HepG2 (cell line): Measurements from ENCODE around the gene CIROP. TPM values are rescaled to one million over a fixed set of nuclear protein-coding genes. Genes with fewer than 3 reads are reported as not detected.

ENCODE experiments used
- BATF2 ChIP-seq: sonication (generic); formaldehyde crosslinking; IDR thresholded peaks from 2 replicates; pipeline ENCODE4 v1.8.0; 2022; ENCODE audit warnings: mild to moderate bottlenecking, missing genetic modification reagents, moderate library complexity
- CCDC6 ChIP-seq: sonication (generic); formaldehyde crosslinking; IDR thresholded peaks from 2 replicates; pipeline ENCODE4 v1.8.1; 2022; ENCODE audit warnings: mild to moderate bottlenecking, missing genetic modification reagents, moderate library complexity
- DDIT3 ChIP-seq: sonication (generic); formaldehyde crosslinking; IDR thresholded peaks from 2 replicates; pipeline ENCODE4 v1.4.0; 2020; ENCODE audit warnings: mild to moderate bottlenecking, missing genetic modification reagents
- ISL2 ChIP-seq: sonication (generic); formaldehyde crosslinking; IDR thresholded peaks from 2 replicates; pipeline ENCODE4 v1.5.0; 2020; ENCODE audit warnings: missing genetic modification reagents
- KLF13 ChIP-seq: sonication (generic); formaldehyde crosslinking; IDR thresholded peaks from 2 replicates; pipeline ENCODE4 v1.4.0; 2020; ENCODE audit warnings: mild to moderate bottlenecking, missing genetic modification reagents
- NR2F1 ChIP-seq, 2 experiments: fragments of 450-650 bp in 1 of 2; formaldehyde crosslinking in 1 of 2; IDR thresholded peaks; 2 replicates each; pipeline versions ENCODE4 v1.5.0 to v1.6.1; 2016 to 2020; ENCODE audit warnings: mild to moderate bottlenecking in 1 of 2, missing compliant biosample characterization in 1 of 2, missing genetic modification reagents in 1 of 2, moderate library complexity in 1 of 2
- PHF8 ChIP-seq: sonication (generic); formaldehyde crosslinking; IDR thresholded peaks from 2 replicates; pipeline ENCODE4 v1.5.0; 2020; ENCODE audit warnings: missing genetic modification reagents
- PRDM10 ChIP-seq: sonication (generic); formaldehyde crosslinking; IDR thresholded peaks from 2 replicates; pipeline ENCODE4 v1.4.0; 2020; ENCODE audit warnings: low read depth, missing genetic modification reagents
- PTBP1 ChIP-seq: fragments of 200-400 bp; formaldehyde crosslinking; IDR thresholded peaks from 2 replicates; pipeline ENCODE4 v1.6.1; 2018; ENCODE audit warnings: low read length, low read depth; ENCODE audit not compliant: poor library complexity, severe bottlenecking
- SKI ChIP-seq: fragments of 450-650 bp; IDR thresholded peaks from one replicate; pipeline ENCODE4 v1.6.1; 2018; ENCODE audit warnings: mild to moderate bottlenecking; ENCODE audit not compliant: partially characterized antibody
- ZNF513 ChIP-seq: sonication (generic); formaldehyde crosslinking; conservative IDR thresholded peaks from 2 replicates; pipeline ENCODE4 v1.5.0; 2020; ENCODE audit warnings: missing genetic modification reagents
- ZNF597 ChIP-seq: sonication (generic); formaldehyde crosslinking; IDR thresholded peaks from 2 replicates; pipeline ENCODE4 v1.5.0; 2020; ENCODE audit warnings: missing genetic modification reagents
- ZNF646 ChIP-seq: sonication (generic); formaldehyde crosslinking; IDR thresholded peaks from 2 replicates; pipeline ENCODE4 v1.9.0; 2021; ENCODE audit warnings: mild to moderate bottlenecking, missing genetic modification reagents
- ZSCAN22 ChIP-seq: sonication (generic); formaldehyde crosslinking; IDR thresholded peaks from 2 replicates; pipeline ENCODE4 v1.4.0; 2020; ENCODE audit warnings: mild to moderate bottlenecking, missing genetic modification reagents
- polyA plus RNA-seq, 8 experiments: library from polyadenylated mRNA; depleted of rRNA in 3 of 8; stranded (reverse) in 7 of 8; unstranded in 1 of 8; fragments of >200 nt; fragmentation: Illumina TruSeq in 4 of 8; extraction: Trizol in 4 of 8; gene quantifications; 2 replicates each; pipeline versions ENCODE4 v1.2.1 to v1.2.3, GENCODE V29; 2011 to 2016; ENCODE audit warnings: low read depth in 4 of 8, missing spikeins in 1 of 8, mixed read lengths in 1 of 8; ENCODE audit not compliant: insufficient read depth in 1 of 8
- total RNA-seq, 5 experiments: library from RNA; depleted of rRNA; stranded (reverse); fragments of >200 nt; fragmentation: Illumina TruSeq; extraction: Trizol; gene quantifications; 2 replicates each; pipeline ENCODE4 v1.2.3, GENCODE V29; 2016; ENCODE audit warnings: low read depth in 1 of 5

CIROP gene
- total and polyA plus RNA-seq, 2 of the 13 experiments (the other 11 are each of a cell fraction or from before 2014, with no cell fraction given), result 0.07 TPM; not detected in 1

- TF ChIP-seq ZNF646 (CRISPR knock-in tag) (0 out of 2 replicates have a peak, but pooled peaks have one; percentile 43), CCDC6 (CRISPR knock-in tag) (0 out of 2 replicates have a peak, but pooled peaks have one; percentile 73), BATF2 (no peak), PTBP1 (peak; percentile 95), ZNF597 (CRISPR knock-in tag) (0 out of 2 replicates have a peak, but pooled peaks have one; percentile 93), PRDM10 (no peak; the same call in 1 of the 2 replicates), KLF13 (CRISPR knock-in tag) (peak; percentile 96; the same call in 1 of the 2 replicates), SKI (peak; percentile 69), ISL2 (CRISPR knock-in tag) (peak; percentile 87; the same call in 1 of the 2 replicates), ZSCAN22 (CRISPR knock-in tag) (peak; percentile 82; the same call in 1 of the 2 replicates), DDIT3 (no peak), ZNF513 (CRISPR knock-in tag) (0 out of 2 replicates have a peak, but pooled peaks have one; percentile 55), PHF8 (CRISPR knock-in tag) (peak; percentile 99), NR2F1 (CRISPR knock-in tag; IDR thresholded peaks at IDR 0.05) (no peak)
These were observed 10.1 kb downstream of the CIROP start, which contains the start of gene ACIN1 (continued) for GRCh38 chr14:23094666-23095195.
